ENCODE data around the gene TEAD1. TPM values are rescaled to one million over a fixed set of nuclear protein-coding genes. Genes with fewer than 3 reads are reported as not detected.

The TEAD1 gene
- total and polyA plus RNA-seq, 10 of the 15 experiments (the other 5 are each of a cell fraction or from before 2014, with no cell fraction given): 0.01 to 0.59 (median 0.04) TPM; not detected in 6

DNA sequence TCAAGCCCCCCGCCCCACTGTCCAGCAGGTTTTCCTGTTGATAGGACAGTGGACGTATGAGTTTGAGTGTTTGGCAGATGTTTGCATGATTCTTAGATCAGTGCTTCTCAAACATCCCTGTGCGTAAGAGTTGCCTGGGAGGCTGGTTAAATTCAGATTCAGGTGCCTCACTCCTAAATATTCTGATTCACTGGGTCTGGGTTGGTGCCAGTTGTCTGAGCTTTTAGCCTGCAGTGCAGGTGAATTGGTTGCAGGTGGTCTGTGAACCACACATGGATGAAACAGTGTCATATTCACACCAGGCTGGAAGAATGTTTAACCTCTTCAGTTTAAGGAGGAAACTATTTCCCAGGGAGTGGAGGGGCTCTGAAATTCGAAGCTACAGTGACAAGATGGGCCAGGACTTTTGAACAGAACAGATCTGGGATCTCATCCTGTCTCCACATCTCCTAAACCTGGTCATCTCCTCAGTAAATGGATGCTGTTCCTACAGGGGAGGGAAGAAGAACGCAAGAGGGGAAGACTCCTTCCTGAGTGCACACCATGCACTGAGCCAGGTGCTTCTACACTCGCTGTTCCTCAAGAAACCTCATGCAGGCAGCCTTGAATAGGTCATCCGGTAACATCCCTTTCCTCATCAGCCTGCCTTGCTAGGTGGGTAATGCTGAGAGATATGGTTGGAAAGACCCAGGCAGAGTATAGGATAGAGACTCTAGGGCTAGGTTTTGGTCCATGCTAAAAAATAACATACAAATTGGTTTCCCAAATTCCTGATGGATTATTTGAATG is 47.8 kb downstream of the TEAD1 start:
- no peak overlapping the region for H3K9ac ChIP-seq (ENCODE audit: control insufficient read depth, insufficient read depth, low read length)
- no peaks in the 10 kb centered on the region; the same call in 2 of the 3 replicates for H3K9me3 ChIP-seq (replicated peaks; ENCODE audit: control insufficient read depth, insufficient read depth, low read length)
- H3K79me2 ChIP-seq (ENCODE audit: control insufficient read depth, insufficient read depth, low read length): no peaks in the 10 kb centered on the region
- no peaks in the 10 kb centered on the region; the same call in 1 of the 2 replicates for H3K4me1 ChIP-seq (ENCODE audit: control insufficient read depth, insufficient read depth, low read length)
- no peak for DNase-seq (ENCODE audit: low read depth, low spot score)
- in situ Hi-C loops (cut with MboI) (no loop called here), intact Hi-C loops (cut with micrococcal nuclease; ENCODE audit: unreplicated experiment) (no loop called here)
- no TSS peak for BruUV-seq (replicated peaks)
- H3K27ac ChIP-seq (ENCODE audit: control insufficient read depth, insufficient read depth): no peak overlapping the region
- ATAC-seq: no peak
- H3K4me2 ChIP-seq (ENCODE audit: control insufficient read depth, insufficient read depth): no peak overlapping the region
- H3K4me3 ChIP-seq: no peak overlapping the region
- no peaks in the 10 kb centered on the region for H4K20me1 ChIP-seq (ENCODE audit: control insufficient read depth, insufficient read depth)
- no peak overlapping the region for H2AFZ ChIP-seq (ENCODE audit: control insufficient read depth, low read depth, low read length)
- ChIA-PET CTCF (no interaction called here), SMC1A (ENCODE audit: uncharacterized antibody, unreplicated experiment) (no interaction called here), RAD21 (ENCODE audit: unreplicated experiment) (no interaction called here), POLR2A (no interaction called here)
- no peaks in the 10 kb centered on the region; a peak in 2 of 4 replicates for H3K27me3 ChIP-seq (replicated peaks in 1 of 2; ENCODE audit: control insufficient read depth in 2 of 2, insufficient read depth in 2 of 2, low read length in 1 of 2)
- no peaks in the 10 kb centered on the region for H3K36me3 ChIP-seq (ENCODE audit: control insufficient read depth in 2 of 2, insufficient read depth in 2 of 2, low read length in 1 of 2)
- whole genome bisulfite sequencing (ENCODE audit: insufficient coverage, insufficient replicate concordance, low lambda C conversion rate, missing lambda C conversion rate): 27% methylated on average over 7 of the region's 7 CpGs
- FAIRE-seq: no peak
- TF ChIP-seq SREBF1 (IDR thresholded peaks at IDR 0.05; ENCODE audit: low read length): no peak
- TF ChIP-seq, protein P1, sequence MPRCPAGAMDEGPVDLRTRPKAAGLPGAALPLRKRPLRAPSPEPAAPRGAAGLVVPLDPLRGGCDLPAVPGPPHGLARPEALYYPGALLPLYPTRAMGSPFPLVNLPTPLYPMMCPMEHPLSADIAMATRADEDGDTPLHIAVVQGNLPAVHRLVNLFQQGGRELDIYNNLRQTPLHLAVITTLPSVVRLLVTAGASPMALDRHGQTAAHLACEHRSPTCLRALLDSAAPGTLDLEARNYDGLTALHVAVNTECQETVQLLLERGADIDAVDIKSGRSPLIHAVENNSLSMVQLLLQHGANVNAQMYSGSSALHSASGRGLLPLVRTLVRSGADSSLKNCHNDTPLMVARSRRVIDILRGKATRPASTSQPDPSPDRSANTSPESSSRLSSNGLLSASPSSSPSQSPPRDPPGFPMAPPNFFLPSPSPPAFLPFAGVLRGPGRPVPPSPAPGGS (IDR thresholded peaks at IDR 0.05; ENCODE audit: borderline replicate concordance, insufficient read depth, low read depth, low read length, poor library complexity, severe bottlenecking): no peak
- TF ChIP-seq, protein P2, sequence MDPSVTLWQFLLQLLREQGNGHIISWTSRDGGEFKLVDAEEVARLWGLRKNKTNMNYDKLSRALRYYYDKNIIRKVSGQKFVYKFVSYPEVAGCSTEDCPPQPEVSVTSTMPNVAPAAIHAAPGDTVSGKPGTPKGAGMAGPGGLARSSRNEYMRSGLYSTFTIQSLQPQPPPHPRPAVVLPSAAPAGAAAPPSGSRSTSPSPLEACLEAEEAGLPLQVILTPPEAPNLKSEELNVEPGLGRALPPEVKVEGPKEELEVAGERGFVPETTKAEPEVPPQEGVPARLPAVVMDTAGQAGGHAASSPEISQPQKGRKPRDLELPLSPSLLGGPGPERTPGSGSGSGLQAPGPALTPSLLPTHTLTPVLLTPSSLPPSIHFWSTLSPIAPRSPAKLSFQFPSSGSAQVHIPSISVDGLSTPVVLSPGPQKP (IDR thresholded peaks at IDR 0.05; ENCODE audit: low read depth, low read length): no peak
- no peak for TF ChIP-seq POU2F2 (IDR thresholded peaks at IDR 0.05; ENCODE audit: borderline replicate concordance, low read depth, low read length)
- TF ChIP-seq CREM (IDR thresholded peaks at IDR 0.05; ENCODE audit: low read depth): no peak
- TF ChIP-seq RFX5 (IDR thresholded peaks at IDR 0.05; ENCODE audit: low read depth, low read length): no peak
- TF ChIP-seq IKZF1 (conservative IDR thresholded peaks at IDR 0.05): no peak
- TF ChIP-seq, protein P3, sequence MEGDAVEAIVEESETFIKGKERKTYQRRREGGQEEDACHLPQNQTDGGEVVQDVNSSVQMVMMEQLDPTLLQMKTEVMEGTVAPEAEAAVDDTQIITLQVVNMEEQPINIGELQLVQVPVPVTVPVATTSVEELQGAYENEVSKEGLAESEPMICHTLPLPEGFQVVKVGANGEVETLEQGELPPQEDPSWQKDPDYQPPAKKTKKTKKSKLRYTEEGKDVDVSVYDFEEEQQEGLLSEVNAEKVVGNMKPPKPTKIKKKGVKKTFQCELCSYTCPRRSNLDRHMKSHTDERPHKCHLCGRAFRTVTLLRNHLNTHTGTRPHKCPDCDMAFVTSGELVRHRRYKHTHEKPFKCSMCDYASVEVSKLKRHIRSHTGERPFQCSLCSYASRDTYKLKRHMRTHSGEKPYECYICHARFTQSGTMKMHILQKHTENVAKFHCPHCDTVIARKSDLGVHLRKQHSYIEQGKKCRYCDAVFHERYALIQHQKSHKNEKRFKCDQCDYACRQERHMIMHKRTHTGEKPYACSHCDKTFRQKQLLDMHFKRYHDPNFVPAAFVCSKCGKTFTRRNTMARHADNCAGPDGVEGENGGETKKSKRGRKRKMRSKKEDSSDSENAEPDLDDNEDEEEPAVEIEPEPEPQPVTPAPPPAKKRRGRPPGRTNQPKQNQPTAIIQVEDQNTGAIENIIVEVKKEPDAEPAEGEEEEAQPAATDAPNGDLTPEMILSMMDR (IDR thresholded peaks at IDR 0.05 in 2 of 3, conservative IDR thresholded peaks at IDR 0.05 in 1 of 3; ENCODE audit: control insufficient read depth in 2 of 3, extremely low read depth in 1 of 3, insufficient read depth in 1 of 3, low read depth in 3 of 3, low read length in 3 of 3): no peak
- no peak for TF ChIP-seq POLR2A (IDR thresholded peaks at IDR 0.05; ENCODE audit: low read depth, low read length)
- TF ChIP-seq, protein P4, sequence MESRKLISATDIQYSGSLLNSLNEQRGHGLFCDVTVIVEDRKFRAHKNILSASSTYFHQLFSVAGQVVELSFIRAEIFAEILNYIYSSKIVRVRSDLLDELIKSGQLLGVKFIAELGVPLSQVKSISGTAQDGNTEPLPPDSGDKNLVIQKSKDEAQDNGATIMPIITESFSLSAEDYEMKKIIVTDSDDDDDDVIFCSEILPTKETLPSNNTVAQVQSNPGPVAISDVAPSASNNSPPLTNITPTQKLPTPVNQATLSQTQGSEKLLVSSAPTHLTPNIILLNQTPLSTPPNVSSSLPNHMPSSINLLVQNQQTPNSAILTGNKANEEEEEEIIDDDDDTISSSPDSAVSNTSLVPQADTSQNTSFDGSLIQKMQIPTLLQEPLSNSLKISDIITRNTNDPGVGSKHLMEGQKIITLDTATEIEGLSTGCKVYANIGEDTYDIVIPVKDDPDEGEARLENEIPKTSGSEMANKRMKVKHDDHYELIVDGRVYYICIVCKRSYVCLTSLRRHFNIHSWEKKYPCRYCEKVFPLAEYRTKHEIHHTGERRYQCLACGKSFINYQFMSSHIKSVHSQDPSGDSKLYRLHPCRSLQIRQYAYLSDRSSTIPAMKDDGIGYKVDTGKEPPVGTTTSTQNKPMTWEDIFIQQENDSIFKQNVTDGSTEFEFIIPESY (IDR thresholded peaks at IDR 0.05): no peak
- TF ChIP-seq TBL1XR1 (IDR thresholded peaks at IDR 0.05; ENCODE audit: low read depth, low read length): no peak
- TF ChIP-seq RAD21 (IDR thresholded peaks at IDR 0.05; ENCODE audit: insufficient read depth, low read depth, low read length): no peak
- TF ChIP-seq SIN3A (IDR thresholded peaks at IDR 0.05; ENCODE audit: low read depth, low read length): no peak
- TF ChIP-seq EZH2 (IDR thresholded peaks at IDR 0.05; ENCODE audit: borderline replicate concordance, control insufficient read depth, low read depth, low read length): no peak
